Eye (tissue), 1 donor: ENCODE measurements around the gene EFR3B.
"Not testable (repeated sequence)": the region's sequence is repeated elsewhere in the genome, so short reads cannot be mapped to it uniquely, and the experiment has no call there.

Experiments used
- DNase-seq: peaks from one replicate; pipeline ENCODE4 v3.0.0-alpha.2; 2015

The EFR3B gene

GRCh38 chr2:25112113-25112512 lies 70.2 kb downstream of the EFR3B start:
- DNase-seq, result no peak

GRCh38 chr2:25115249-25115883 lies 73.5 kb downstream of the EFR3B start:
- no peak for DNase-seq

GRCh38 chr2:25115902-25116301 lies 74.0 kb downstream of the EFR3B start:
- DNase-seq, result peak; percentile 23

- DNase-seq, result no peak
Observed at GRCh38 chr2:25116956-25117355, 75.1 kb downstream of the EFR3B start.

GRCh38 chr2:25119263-25119662 lies 77.4 kb downstream of the EFR3B start:
- no peak for DNase-seq

- DNase-seq, result no peak
Observed at GRCh38 chr2:25122367-25122766, 80.5 kb downstream of the EFR3B start.

- DNase-seq, result no peak
Observed at GRCh38 chr2:25123682-25124081, 81.8 kb downstream of the EFR3B start.

- DNase-seq, result no peak
Observed at GRCh38 chr2:25125189-25125588, 83.3 kb downstream of the EFR3B start.

- DNase-seq, result no peak
Observed at GRCh38 chr2:25125976-25126375, 84.1 kb downstream of the EFR3B start.

- DNase-seq, result not testable (repeated sequence)
Observed at GRCh38 chr2:25127071-25127470, 85.2 kb downstream of the EFR3B start.

GRCh38 chr2:25127646-25128045 lies 85.8 kb downstream of the EFR3B start:
- peak; percentile 23 for DNase-seq

- no peak for DNase-seq
Observed at GRCh38 chr2:25129901-25130520, 88.1 kb downstream of the EFR3B start.

GRCh38 chr2:25131253-25131566 lies 89.3 kb downstream of the EFR3B start:
- DNase-seq, result no peak

- DNase-seq, result no peak
Observed at GRCh38 chr2:25131567-25132298, 89.9 kb downstream of the EFR3B start.

GRCh38 chr2:25132299-25132635 lies 90.4 kb downstream of the EFR3B start:
- DNase-seq, result peak; percentile 17

GRCh38 chr2:25132693-25133092 lies 90.8 kb downstream of the EFR3B start:
- DNase-seq, result no peak

- DNase-seq, result not testable (repeated sequence)
Observed at GRCh38 chr2:25140535-25140934, 98.7 kb downstream of the EFR3B start.

- no peak for DNase-seq
Observed at GRCh38 chr2:25141120-25141519, 99.2 kb downstream of the EFR3B start.

- no peak for DNase-seq
Observed at GRCh38 chr2:25145803-25146202, 103.9 kb downstream of the EFR3B start.

- DNase-seq, result no peak
Observed at GRCh38 chr2:25146896-25147295, 105.0 kb downstream of the EFR3B start.

- DNase-seq, result no peak
Observed at GRCh38 chr2:25149646-25150045, 107.8 kb downstream of the EFR3B start.

- DNase-seq, result not testable (repeated sequence)
Observed at GRCh38 chr2:25150993-25151392, 109.1 kb downstream of the EFR3B start.

GRCh38 chr2:25151718-25152117 lies 109.8 kb downstream of the EFR3B start:
- no peak for DNase-seq

GRCh38 chr2:25155401-25155800 lies 113.5 kb downstream of the EFR3B start:
- no peak for DNase-seq
